ENCODE results near the gene FERD3L. TPM values are rescaled to one million over a fixed set of nuclear protein-coding genes. Genes with fewer than 3 reads are reported as not detected.

Gene FERD3L
- total RNA-seq, 1 donor: not detected

GRCh38 chr7:19106241-19107080, 38.8 kb downstream of the FERD3L start:
- peak overlapping the region; percentile 67 for H3K4me3 ChIP-seq (ENCODE audit: low read depth, low read length)
- no peak for TF ChIP-seq CTCF (IDR thresholded peaks at IDR 0.05; ENCODE audit: insufficient read depth, low read length)
- DNase-seq (ENCODE audit: low read depth): no peak

GRCh38 chr7:19105546-19105945, 39.7 kb downstream of the FERD3L start:
- H3K4me3 ChIP-seq (ENCODE audit: low read depth, low read length): no peak overlapping the region
- no peak for TF ChIP-seq CTCF (IDR thresholded peaks at IDR 0.05; ENCODE audit: insufficient read depth, low read length)
- no peak for DNase-seq (ENCODE audit: low read depth)

GRCh38 chr7:19104811-19105210, 40.4 kb downstream of the FERD3L start:
- H3K4me3 ChIP-seq (ENCODE audit: low read depth, low read length): no peak overlapping the region
- TF ChIP-seq CTCF (IDR thresholded peaks at IDR 0.05; ENCODE audit: insufficient read depth, low read length): no peak
- no peak for DNase-seq (ENCODE audit: low read depth)

GRCh38 chr7:19102884-19103283, 42.3 kb downstream of the FERD3L start:
- DNase-seq (ENCODE audit: low read depth): no peak
- no peak overlapping the region for H3K4me3 ChIP-seq (ENCODE audit: low read depth, low read length)
- no peak for TF ChIP-seq CTCF (IDR thresholded peaks at IDR 0.05; ENCODE audit: insufficient read depth, low read length)

GRCh38 chr7:19101909-19102308, 43.3 kb downstream of the FERD3L start:
- TF ChIP-seq CTCF (IDR thresholded peaks at IDR 0.05; ENCODE audit: insufficient read depth, low read length): no peak
- no peak overlapping the region for H3K4me3 ChIP-seq (ENCODE audit: low read depth, low read length)
- peak; percentile 49 for DNase-seq (ENCODE audit: low read depth)

- DNase-seq (ENCODE audit: low read depth): no peak
- H3K4me3 ChIP-seq (ENCODE audit: low read depth, low read length): no peak overlapping the region
- no peak for TF ChIP-seq CTCF (IDR thresholded peaks at IDR 0.05; ENCODE audit: insufficient read depth, low read length)
Observed at GRCh38 chr7:19101472-19101871, 43.7 kb downstream of the FERD3L start.
